ENCODE data around the gene HIP1. TPM values are rescaled to one million over a fixed set of nuclear protein-coding genes. Genes with fewer than 3 reads are reported as not detected.

HIP1 gene
- total and polyA plus RNA-seq, 2 of the 13 experiments (the other 11 are each of a cell fraction or from before 2014, with no cell fraction given) = 4.5 to 6.2 TPM

- no peak for TF ChIP-seq HNF1A (IDR thresholded peaks at IDR 0.05; ENCODE audit: low read depth)
- TF ChIP-seq HNF1A (CRISPR knock-in tag; IDR thresholded peaks at IDR 0.05; ENCODE audit: borderline replicate concordance) = no peak
- TF ChIP-seq ZNF337 (CRISPR knock-in tag; IDR thresholded peaks at IDR 0.05; ENCODE audit: borderline replicate concordance, low read depth) = no peak
- no peak; the same call in 1 of the 2 replicates for TF ChIP-seq ZNF614 (CRISPR knock-in tag; IDR thresholded peaks at IDR 0.05; ENCODE audit: borderline replicate concordance)
- TF ChIP-seq PLSCR1 (CRISPR knock-in tag; IDR thresholded peaks at IDR 0.05; ENCODE audit: borderline replicate concordance) = no peak
- TF ChIP-seq IRF1 (CRISPR knock-in tag; IDR thresholded peaks at IDR 0.05; ENCODE audit: low read depth) = no peak
- TF ChIP-seq, protein P1, sequence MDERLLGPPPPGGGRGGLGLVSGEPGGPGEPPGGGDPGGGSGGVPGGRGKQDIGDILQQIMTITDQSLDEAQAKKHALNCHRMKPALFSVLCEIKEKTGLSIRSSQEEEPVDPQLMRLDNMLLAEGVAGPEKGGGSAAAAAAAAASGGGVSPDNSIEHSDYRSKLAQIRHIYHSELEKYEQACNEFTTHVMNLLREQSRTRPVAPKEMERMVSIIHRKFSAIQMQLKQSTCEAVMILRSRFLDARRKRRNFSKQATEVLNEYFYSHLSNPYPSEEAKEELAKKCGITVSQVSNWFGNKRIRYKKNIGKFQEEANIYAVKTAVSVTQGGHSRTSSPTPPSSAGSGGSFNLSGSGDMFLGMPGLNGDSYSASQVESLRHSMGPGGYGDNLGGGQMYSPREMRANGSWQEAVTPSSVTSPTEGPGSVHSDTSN (CRISPR knock-in tag; IDR thresholded peaks at IDR 0.05) = no peak
- no peak for TF ChIP-seq NPAS2 (CRISPR knock-in tag; IDR thresholded peaks at IDR 0.05; ENCODE audit: borderline replicate concordance)
- TF ChIP-seq, protein P2, sequence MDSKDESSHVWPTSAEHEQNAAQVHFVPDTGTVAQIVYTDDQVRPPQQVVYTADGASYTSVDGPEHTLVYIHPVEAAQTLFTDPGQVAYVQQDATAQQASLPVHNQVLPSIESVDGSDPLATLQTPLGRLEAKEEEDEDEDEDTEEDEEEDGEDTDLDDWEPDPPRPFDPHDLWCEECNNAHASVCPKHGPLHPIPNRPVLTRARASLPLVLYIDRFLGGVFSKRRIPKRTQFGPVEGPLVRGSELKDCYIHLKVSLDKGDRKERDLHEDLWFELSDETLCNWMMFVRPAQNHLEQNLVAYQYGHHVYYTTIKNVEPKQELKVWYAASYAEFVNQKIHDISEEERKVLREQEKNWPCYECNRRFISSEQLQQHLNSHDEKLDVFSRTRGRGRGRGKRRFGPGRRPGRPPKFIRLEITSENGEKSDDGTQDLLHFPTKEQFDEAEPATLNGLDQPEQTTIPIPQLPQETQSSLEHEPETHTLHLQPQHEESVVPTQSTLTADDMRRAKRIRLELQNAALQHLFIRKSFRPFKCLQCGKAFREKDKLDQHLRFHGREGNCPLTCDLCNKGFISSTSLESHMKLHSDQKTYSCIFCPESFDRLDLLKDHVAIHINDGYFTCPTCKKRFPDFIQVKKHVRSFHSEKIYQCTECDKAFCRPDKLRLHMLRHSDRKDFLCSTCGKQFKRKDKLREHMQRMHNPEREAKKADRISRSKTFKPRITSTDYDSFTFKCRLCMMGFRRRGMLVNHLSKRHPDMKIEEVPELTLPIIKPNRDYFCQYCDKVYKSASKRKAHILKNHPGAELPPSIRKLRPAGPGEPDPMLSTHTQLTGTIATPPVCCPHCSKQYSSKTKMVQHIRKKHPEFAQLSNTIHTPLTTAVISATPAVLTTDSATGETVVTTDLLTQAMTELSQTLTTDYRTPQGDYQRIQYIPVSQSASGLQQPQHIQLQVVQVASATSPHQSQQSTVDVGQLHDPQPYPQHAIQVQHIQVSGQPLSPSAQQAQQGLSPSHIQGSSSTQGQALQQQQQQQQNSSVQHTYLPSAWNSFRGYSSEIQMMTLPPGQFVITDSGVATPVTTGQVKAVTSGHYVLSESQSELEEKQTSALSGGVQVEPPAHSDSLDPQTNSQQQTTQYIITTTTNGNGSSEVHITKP (CRISPR knock-in tag; IDR thresholded peaks at IDR 0.05; ENCODE audit: low read depth) = 0 out of 2 replicates have a peak, but pooled peaks have one; percentile 31
- TF ChIP-seq AKAP8 (CRISPR knock-in tag; IDR thresholded peaks at IDR 0.05) = no peak
- no peak for TF ChIP-seq HOXD1 (CRISPR knock-in tag; IDR thresholded peaks at IDR 0.05)
- TF ChIP-seq, protein P3, sequence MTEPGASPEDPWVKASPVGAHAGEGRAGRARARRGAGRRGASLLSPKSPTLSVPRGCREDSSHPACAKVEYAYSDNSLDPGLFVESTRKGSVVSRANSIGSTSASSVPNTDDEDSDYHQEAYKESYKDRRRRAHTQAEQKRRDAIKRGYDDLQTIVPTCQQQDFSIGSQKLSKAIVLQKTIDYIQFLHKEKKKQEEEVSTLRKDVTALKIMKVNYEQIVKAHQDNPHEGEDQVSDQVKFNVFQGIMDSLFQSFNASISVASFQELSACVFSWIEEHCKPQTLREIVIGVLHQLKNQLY (CRISPR knock-in tag; IDR thresholded peaks at IDR 0.05) = 0 out of 2 replicates have a peak, but pooled peaks have one; percentile 27
- no peak for TF ChIP-seq ZNF317 (CRISPR knock-in tag; IDR thresholded peaks at IDR 0.05)
These were observed 10.7 kb downstream of the HIP1 start (continued) for GRCh38 chr7:75727881-75728593.

Data from HepG2 (cell line).